HepG2 (cell line): ENCODE results near the gene LIPT1. TPM values are rescaled to one million over a fixed set of nuclear protein-coding genes. Genes with fewer than 3 reads are reported as not detected.
A peak's percentile ranks its signal among the peaks of the same experiment; 100 is the strongest.

Source experiments
- BCL6 ChIP-seq: IDR thresholded peaks from 2 replicates; pipeline ENCODE4 v1.6.1; 2016; ENCODE audit warnings: missing genetic modification reagents, missing compliant biosample characterization
- DPF2 ChIP-seq: sonication (generic); formaldehyde crosslinking; IDR thresholded peaks from 2 replicates; pipeline ENCODE4 v1.4.0; 2020; ENCODE audit warnings: mild to moderate bottlenecking, low read depth, missing genetic modification reagents, borderline replicate concordance
- FOXA1 ChIP-seq, 2 experiments: fragments of 450-650 bp in 1 of 2; sonication (generic) in 1 of 2; formaldehyde crosslinking in 1 of 2; IDR thresholded peaks; 2 replicates each; pipeline versions ENCODE4 v1.4.0 to v1.6.1; 2016 to 2020; ENCODE audit warnings: missing genetic modification reagents in 1 of 2
- GABPB1 ChIP-seq: IDR thresholded peaks from 2 replicates; pipeline ENCODE4 v1.6.1; 2016; ENCODE audit warnings: mild to moderate bottlenecking, missing genetic modification reagents, moderate library complexity, missing compliant biosample characterization
- JUNB ChIP-seq: sonication (generic); formaldehyde crosslinking; IDR thresholded peaks from 2 replicates; pipeline ENCODE4 v1.8.0; 2022; ENCODE audit warnings: missing genetic modification reagents, mild to moderate bottlenecking, borderline replicate concordance
- NONO ChIP-seq, 2 experiments: fragments of 450-650 bp in 1 of 2; sonication (generic) in 1 of 2; formaldehyde crosslinking in 1 of 2; IDR thresholded peaks in 1 of 2; conservative IDR thresholded peaks in 1 of 2; 2 replicates each; pipeline versions ENCODE4 v1.6.1 to v1.8.0; 2017 to 2022; ENCODE audit warnings: mild to moderate bottlenecking in 1 of 2, missing genetic modification reagents in 1 of 2, moderate library complexity in 1 of 2
- PAF1 ChIP-seq: IDR thresholded peaks from 2 replicates; pipeline ENCODE4 v1.6.1; 2016; ENCODE audit warnings: missing genetic modification reagents, missing compliant biosample characterization
- PHF21A ChIP-seq: sonication (generic); formaldehyde crosslinking; IDR thresholded peaks from 2 replicates; pipeline ENCODE4 v1.5.0; 2020; ENCODE audit warnings: mild to moderate bottlenecking, missing genetic modification reagents
- RXRB ChIP-seq: IDR thresholded peaks from 2 replicates; pipeline ENCODE4 v1.6.1; 2016; ENCODE audit warnings: borderline replicate concordance, missing genetic modification reagents, missing compliant biosample characterization
- THAP11 ChIP-seq: IDR thresholded peaks from 2 replicates; pipeline ENCODE4 v1.6.1; 2016; ENCODE audit warnings: missing biosample characterization, missing genetic modification reagents
- ZNF547 ChIP-seq: sonication (generic); formaldehyde crosslinking; IDR thresholded peaks from 2 replicates; pipeline ENCODE4 v1.5.1; 2020; ENCODE audit warnings: mild to moderate bottlenecking, missing genetic modification reagents
- ZNF703 ChIP-seq: sonication (generic); formaldehyde crosslinking; IDR thresholded peaks from 2 replicates; pipeline ENCODE4 v1.5.1; 2020; ENCODE audit warnings: missing genetic modification reagents, mild to moderate bottlenecking, moderate library complexity, borderline replicate concordance
- ZNF737 ChIP-seq: sonication (generic); formaldehyde crosslinking; IDR thresholded peaks from 2 replicates; pipeline ENCODE4 v1.5.0; 2020; ENCODE audit warnings: missing genetic modification reagents, mild to moderate bottlenecking, borderline replicate concordance
- ZNF766 ChIP-seq: sonication (generic); formaldehyde crosslinking; IDR thresholded peaks from 2 replicates; pipeline ENCODE4 v1.5.0; 2020; ENCODE audit warnings: missing genetic modification reagents, borderline replicate concordance
- ZNF850 ChIP-seq: sonication (generic); formaldehyde crosslinking; conservative IDR thresholded peaks from 2 replicates; pipeline ENCODE4 v1.9.0; 2021; ENCODE audit warnings: mild to moderate bottlenecking, missing genetic modification reagents
- polyA plus RNA-seq, 8 experiments: library from polyadenylated mRNA; depleted of rRNA in 3 of 8; stranded (reverse) in 7 of 8; unstranded in 1 of 8; fragments of >200 nt; fragmentation: Illumina TruSeq in 4 of 8; extraction: Trizol in 4 of 8; gene quantifications; 2 replicates each; pipeline versions ENCODE4 v1.2.1 to v1.2.3, GENCODE V29; 2011 to 2016; ENCODE audit warnings: low read depth in 4 of 8, missing spikeins in 1 of 8, mixed read lengths in 1 of 8; ENCODE audit not compliant: insufficient read depth in 1 of 8
- total RNA-seq, 5 experiments: library from RNA; depleted of rRNA; stranded (reverse); fragments of >200 nt; fragmentation: Illumina TruSeq; extraction: Trizol; gene quantifications; 2 replicates each; pipeline ENCODE4 v1.2.3, GENCODE V29; 2016; ENCODE audit warnings: low read depth in 1 of 5
- TF ChIP-seq, protein P1 (sequence below): sonication (generic); formaldehyde crosslinking; IDR thresholded peaks from 2 replicates; pipeline ENCODE4 v1.5.1; 2020; ENCODE audit warnings: mild to moderate bottlenecking, missing genetic modification reagents, moderate library complexity
- TF ChIP-seq, protein P2 (sequence below): sonication (generic); formaldehyde crosslinking; IDR thresholded peaks from 2 replicates; pipeline ENCODE4 v1.8.1; 2023; ENCODE audit warnings: mild to moderate bottlenecking, moderate library complexity, missing genetic modification reagents
- TF ChIP-seq, protein P3 (sequence below), 2 experiments: sonication (generic) in 1 of 2; formaldehyde crosslinking in 1 of 2; IDR thresholded peaks; 2 replicates each; pipeline versions ENCODE4 v1.5.1 to v1.6.1; 2011 to 2020; ENCODE audit warnings: borderline replicate concordance in 1 of 2, low read depth in 1 of 2, low read length in 1 of 2, mild to moderate bottlenecking in 1 of 2, missing genetic modification reagents in 1 of 2, moderate library complexity in 1 of 2

The LIPT1 gene
- total and polyA plus RNA-seq, 2 of the 13 experiments (the other 11 are each of a cell fraction or from before 2014, with no cell fraction given), result 8.0 to 9.6 TPM

DNA sequence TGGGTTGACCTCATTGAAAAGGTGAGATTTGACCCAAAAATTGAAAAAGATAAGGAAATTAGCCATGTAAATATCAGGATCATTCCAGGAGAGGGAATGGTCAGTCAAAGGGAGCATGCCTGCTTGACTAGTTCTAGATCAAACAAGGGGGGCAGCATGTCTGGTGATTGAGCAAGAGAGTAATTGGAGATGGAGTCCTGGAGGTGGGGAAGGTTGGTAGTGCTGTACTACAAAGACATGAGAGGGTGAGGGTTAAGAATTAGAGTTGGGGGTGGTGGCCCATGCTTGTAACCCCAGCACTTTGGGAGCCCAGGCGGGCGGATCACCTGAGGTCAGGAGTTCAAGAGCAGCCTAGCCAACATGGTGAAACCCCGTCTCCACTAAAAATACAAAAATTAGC lies 28.3 kb downstream of the LIPT1 start (continued):
- TF ChIP-seq THAP11, result 0 out of 2 replicates have a peak, but pooled peaks have one; percentile 15
- peak; percentile 19; the same call in 1 of the 2 replicates for TF ChIP-seq GABPB1
- TF ChIP-seq ZNF703 (CRISPR knock-in tag), result no peak
- 0 out of 2 replicates have a peak, but pooled peaks have one; percentile 30 for TF ChIP-seq RXRB (CRISPR knock-in tag)
- no peak for TF ChIP-seq ZNF547 (CRISPR knock-in tag)
- TF ChIP-seq JUNB (CRISPR knock-in tag), result 0 out of 2 replicates have a peak, but pooled peaks have one; percentile 47
- TF ChIP-seq BCL6 (CRISPR knock-in tag), result peak; percentile 19; the same call in 1 of the 2 replicates
- TF ChIP-seq PHF21A (CRISPR knock-in tag), result no peak
- TF ChIP-seq FOXA1 (IDR thresholded peaks at IDR 0.05), result no peak
- peak; percentile 56 for TF ChIP-seq FOXA1 (CRISPR knock-in tag; IDR thresholded peaks at IDR 0.05)
- TF ChIP-seq ZNF737 (CRISPR knock-in tag), result no peak
- no peak for TF ChIP-seq NONO (IDR thresholded peaks at IDR 0.05)
- peak; percentile 81 for TF ChIP-seq NONO (CRISPR knock-in tag; conservative IDR thresholded peaks at IDR 0.05)
- TF ChIP-seq ZNF850 (CRISPR knock-in tag), result 0 out of 2 replicates have a peak, but pooled peaks have one; percentile 30
- no peak for TF ChIP-seq ZNF766 (CRISPR knock-in tag)
- TF ChIP-seq PAF1 (CRISPR knock-in tag), result no peak
- TF ChIP-seq, protein P1, sequence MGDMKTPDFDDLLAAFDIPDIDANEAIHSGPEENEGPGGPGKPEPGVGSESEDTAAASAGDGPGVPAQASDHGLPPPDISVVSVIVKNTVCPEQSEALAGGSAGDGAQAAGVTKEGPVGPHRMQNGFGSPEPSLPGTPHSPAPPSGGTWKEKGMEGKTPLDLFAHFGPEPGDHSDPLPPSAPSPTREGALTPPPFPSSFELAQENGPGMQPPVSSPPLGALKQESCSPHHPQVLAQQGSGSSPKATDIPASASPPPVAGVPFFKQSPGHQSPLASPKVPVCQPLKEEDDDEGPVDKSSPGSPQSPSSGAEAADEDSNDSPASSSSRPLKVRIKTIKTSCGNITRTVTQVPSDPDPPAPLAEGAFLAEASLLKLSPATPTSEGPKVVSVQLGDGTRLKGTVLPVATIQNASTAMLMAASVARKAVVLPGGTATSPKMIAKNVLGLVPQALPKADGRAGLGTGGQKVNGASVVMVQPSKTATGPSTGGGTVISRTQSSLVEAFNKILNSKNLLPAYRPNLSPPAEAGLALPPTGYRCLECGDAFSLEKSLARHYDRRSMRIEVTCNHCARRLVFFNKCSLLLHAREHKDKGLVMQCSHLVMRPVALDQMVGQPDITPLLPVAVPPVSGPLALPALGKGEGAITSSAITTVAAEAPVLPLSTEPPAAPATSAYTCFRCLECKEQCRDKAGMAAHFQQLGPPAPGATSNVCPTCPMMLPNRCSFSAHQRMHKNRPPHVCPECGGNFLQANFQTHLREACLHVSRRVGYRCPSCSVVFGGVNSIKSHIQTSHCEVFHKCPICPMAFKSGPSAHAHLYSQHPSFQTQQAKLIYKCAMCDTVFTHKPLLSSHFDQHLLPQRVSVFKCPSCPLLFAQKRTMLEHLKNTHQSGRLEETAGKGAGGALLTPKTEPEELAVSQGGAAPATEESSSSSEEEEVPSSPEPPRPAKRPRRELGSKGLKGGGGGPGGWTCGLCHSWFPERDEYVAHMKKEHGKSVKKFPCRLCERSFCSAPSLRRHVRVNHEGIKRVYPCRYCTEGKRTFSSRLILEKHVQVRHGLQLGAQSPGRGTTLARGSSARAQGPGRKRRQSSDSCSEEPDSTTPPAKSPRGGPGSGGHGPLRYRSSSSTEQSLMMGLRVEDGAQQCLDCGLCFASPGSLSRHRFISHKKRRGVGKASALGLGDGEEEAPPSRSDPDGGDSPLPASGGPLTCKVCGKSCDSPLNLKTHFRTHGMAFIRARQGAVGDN (CRISPR knock-in tag), result peak; percentile 31; the same call in 1 of the 2 replicates
- TF ChIP-seq, protein P2, sequence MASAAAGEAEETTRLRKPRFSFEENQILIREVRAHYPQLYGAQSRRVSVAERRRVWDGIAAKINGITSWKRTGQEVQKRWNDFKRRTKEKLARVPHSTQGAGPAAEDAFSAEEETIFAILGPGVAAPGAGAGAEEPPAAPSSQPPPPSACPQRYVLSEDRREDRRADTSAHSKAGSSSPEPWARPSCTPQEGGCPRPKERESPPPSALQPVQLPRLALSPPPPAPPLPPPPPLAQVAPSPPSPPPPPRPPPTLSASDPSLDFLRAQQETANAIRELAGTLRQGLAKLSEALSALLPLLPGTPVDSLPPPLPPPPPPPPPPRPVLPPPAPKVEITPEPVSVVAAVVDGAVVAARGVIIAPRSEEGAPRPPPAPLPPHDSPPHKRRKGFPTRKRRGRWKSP (CRISPR knock-in tag), result peak; percentile 34; the same call in 1 of the 2 replicates
- TF ChIP-seq, protein P3, sequence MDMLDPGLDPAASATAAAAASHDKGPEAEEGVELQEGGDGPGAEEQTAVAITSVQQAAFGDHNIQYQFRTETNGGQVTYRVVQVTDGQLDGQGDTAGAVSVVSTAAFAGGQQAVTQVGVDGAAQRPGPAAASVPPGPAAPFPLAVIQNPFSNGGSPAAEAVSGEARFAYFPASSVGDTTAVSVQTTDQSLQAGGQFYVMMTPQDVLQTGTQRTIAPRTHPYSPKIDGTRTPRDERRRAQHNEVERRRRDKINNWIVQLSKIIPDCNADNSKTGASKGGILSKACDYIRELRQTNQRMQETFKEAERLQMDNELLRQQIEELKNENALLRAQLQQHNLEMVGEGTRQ (IDR thresholded peaks at IDR 0.05; ENCODE audit: low read depth, low read length), result no peak
- TF ChIP-seq, protein P3 (CRISPR knock-in tag; IDR thresholded peaks at IDR 0.05; ENCODE audit: borderline replicate concordance), result no peak
- no peak for TF ChIP-seq DPF2 (CRISPR knock-in tag)
